Body of pancreas (tissue), 4 donors: ENCODE measurements around the gene GRIP2.

ENCODE experiments used
- CTCF ChIP-seq, 7 experiments: fragments of 450-650 bp in 4 of 7; fragments of 200-600 bp in 3 of 7; sonication (generic) in 3 of 7; IDR thresholded peaks; one replicate each; pipeline ENCODE4 v1.5.1; 2016 to 2019; ENCODE audit warnings: antibody characterized with exemption in 7 of 7
- POLR2A ChIP-seq, 3 donors: fragments of 450-650 bp; IDR thresholded peaks; one replicate each; pipeline ENCODE4 v1.6.1; 2016; ENCODE audit warnings: antibody characterized with exemption in 3 of 3, mild to moderate bottlenecking in 2 of 3

GRCh38 chr3:14492948-14493881, 46.9 kb downstream of the GRIP2 start:
- TF ChIP-seq CTCF (IDR thresholded peaks at IDR 0.05), result no peak
- TF ChIP-seq POLR2A (IDR thresholded peaks at IDR 0.05), result no peak
